Astrocyte of the cerebellum (primary cell): Measurements from ENCODE around the gene SORCS1.

Experiments
- DNase-seq: peaks from one replicate; pipeline ENCODE4 v3.0.0-alpha.2; 2011; ENCODE audit warnings: low read depth
- H3K4me3 ChIP-seq: 2 replicates; pipeline ENCODE4 v1.5.1; 2011; ENCODE audit warnings: mild to moderate bottlenecking, low read depth, low read length, moderate library complexity
- CTCF ChIP-seq: IDR thresholded peaks from 2 replicates; pipeline ENCODE4 v1.5.1; 2012; ENCODE audit warnings: low read length, low read depth, moderate library complexity, mild to moderate bottlenecking; ENCODE audit errors: missing control alignments
- in situ Hi-C: cut with HindIII; loops from 2 replicates; pipeline ENCODE4 v1.10.0; 2017; ENCODE audit warnings: low sequenced_read_pairs

Gene SORCS1

DNA sequence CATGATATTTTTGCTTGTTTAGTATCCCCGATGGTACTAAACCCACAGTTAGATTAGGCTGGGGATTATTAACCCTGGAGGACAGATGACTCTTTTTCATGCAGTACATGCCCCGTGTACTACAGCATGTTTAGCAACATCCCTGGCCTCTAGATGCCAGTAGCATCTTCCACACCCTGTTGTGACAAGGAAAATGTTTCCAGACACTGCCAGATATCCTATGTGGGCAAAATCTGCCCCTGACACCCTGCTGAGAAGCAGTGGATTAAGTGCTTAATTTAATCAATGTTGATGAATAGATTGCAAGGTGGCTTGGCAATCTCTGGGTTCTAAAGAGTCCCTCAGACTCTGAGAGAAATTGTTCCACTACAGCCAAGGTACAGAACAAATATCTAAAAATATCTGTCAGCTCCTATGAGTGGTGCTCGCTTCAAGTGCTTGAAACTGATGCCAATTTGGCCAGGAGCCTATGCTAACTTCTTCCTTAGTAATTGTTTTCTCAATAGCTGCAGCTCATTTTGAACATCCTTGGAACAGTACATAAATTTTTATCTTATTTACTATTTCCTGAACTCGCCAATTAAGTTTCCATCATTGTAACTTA lies 247.0 kb downstream of the SORCS1 start:
- H3K4me3 ChIP-seq: no peak overlapping the region
- in situ Hi-C loops: no loop called here
- no peak for DNase-seq
- TF ChIP-seq CTCF: no peak

DNA sequence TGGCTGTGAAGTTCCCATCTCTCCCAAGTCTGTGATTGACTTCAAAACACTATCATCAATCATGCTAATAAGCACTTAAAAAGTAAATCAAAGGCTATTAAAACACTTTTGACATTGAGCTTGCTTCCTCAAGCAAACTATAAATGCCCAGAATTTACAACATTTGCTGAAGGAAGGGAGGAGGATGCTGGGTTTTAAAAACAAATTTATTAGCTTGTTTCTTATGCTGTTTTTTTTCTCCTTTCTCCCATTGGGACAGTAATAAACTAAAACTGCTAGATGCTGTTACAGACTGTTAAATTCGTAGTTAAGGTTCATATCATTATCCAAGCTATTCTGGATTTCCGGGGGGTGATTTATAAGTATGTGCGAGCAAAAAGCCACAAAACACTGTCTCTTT lies 250.5 kb downstream of the SORCS1 start:
- TF ChIP-seq CTCF: no peak
- DNase-seq: no peak
- in situ Hi-C loops: no loop called here
- H3K4me3 ChIP-seq: no peak overlapping the region

- H3K4me3 ChIP-seq: no peak overlapping the region
- TF ChIP-seq CTCF: no peak
- no peak for DNase-seq
- in situ Hi-C loops: no loop called here
Measured at GRCh38 chr10:106913348-106913747, 251.2 kb downstream of the SORCS1 start.

DNA sequence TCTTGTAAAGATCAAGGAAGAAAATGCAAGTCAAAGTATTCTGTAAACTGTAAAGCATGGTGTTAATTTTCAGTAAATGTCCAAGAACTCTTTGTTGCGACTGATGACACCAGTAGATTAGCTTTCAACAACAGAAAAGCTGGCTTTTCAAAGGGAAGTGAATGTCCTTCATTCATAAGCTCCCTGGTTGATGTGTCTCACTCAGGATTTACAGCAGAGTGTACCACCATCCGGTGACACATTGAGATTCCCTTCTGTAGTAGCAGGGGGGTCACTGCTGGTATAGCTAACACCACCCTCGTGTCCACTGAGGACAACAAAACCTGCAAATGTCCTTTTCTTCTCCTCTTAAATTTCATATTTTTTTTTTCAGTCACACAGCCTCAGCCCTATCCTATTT lies 253.4 kb downstream of the SORCS1 start:
- TF ChIP-seq CTCF: no peak
- in situ Hi-C loops: no loop called here

DNA sequence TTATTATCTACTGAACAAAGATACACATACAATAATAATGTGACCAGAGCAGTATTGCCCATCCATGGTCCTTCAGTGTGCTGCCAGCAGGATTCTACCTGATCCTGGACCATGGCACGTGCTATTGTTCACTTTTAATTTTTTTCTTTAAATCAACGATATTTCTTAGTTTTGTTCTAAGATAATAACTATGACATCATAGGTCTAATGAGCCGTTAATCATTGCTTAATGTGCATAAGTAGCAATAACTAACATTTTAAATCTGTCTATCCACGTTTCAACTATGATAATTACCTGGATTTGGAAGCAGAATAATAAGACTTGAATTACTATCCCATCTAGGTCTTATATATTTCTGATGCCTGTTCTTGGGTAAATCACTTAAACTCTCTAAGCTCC lies 253.8 kb downstream of the SORCS1 start:
- in situ Hi-C loops: no loop called here
- no peak for DNase-seq
- no peak overlapping the region for H3K4me3 ChIP-seq
- no peak for TF ChIP-seq CTCF

More for the DNA sequence above, 253.4 kb downstream of the SORCS1 start:
- H3K4me3 ChIP-seq: no peak overlapping the region
- no peak for DNase-seq

GRCh38 chr10:106908225-106908624 lies 256.3 kb downstream of the SORCS1 start:
- in situ Hi-C loops: no loop called here
- H3K4me3 ChIP-seq: no peak overlapping the region
- no peak for TF ChIP-seq CTCF
- DNase-seq: no peak
